Mucosa of descending colon (tissue), 3 donors: ENCODE data around the gene DSCAML1. TPM values are rescaled to one million over a fixed set of nuclear protein-coding genes. Genes with fewer than 3 reads are reported as not detected.

Experiments
- ATAC-seq: fragments of 200-7000 bp; cut with Tn5 transposase; one replicate; pipeline ENCODE4 v1.9.1; 2020; ENCODE audit warnings: mild to moderate bottlenecking, moderate library complexity
- DNase-seq, 3 donors: peaks; one replicate each; pipeline ENCODE4 v3.0.0-alpha.2; 2020
- H3K36me3 ChIP-seq: fragments of 200-600 bp; one replicate; pipeline ENCODE4 v1.8.0; 2021; ENCODE audit warnings: low read depth, mild to moderate bottlenecking
- H3K4me1 ChIP-seq: fragments of 200-600 bp; one replicate; pipeline ENCODE4 v1.8.0; 2021; ENCODE audit warnings: low read depth, mild to moderate bottlenecking
- H3K4me3 ChIP-seq: fragments of 200-600 bp; one replicate; pipeline ENCODE4 v1.8.0; 2021; ENCODE audit warnings: mild to moderate bottlenecking
- H3K9me3 ChIP-seq: fragments of 200-600 bp; one replicate; pipeline ENCODE4 v1.8.0; 2021; ENCODE audit warnings: mild to moderate bottlenecking
- intact Hi-C, 2 donors: fragments of 100-400 bp; cut with DNase I in 1 of 2; cut with micrococcal nuclease in 1 of 2; formaldehyde crosslinking; loops; one replicate each; pipeline versions ENCODE4 v1.11.0 to v1.11.1; 2022; cut with DNase I, micrococcal nuclease
- total RNA-seq, 3 donors: library from RNA; stranded (reverse); fragmentation: NEBNext Ultra II Directional in 2 of 3; extraction: Animal tissue kit (Norgen Biotek cat#: 25700) in 2 of 3; gene quantifications; one replicate each; pipeline versions ENCODE4 v1.2.1 to v1.2.4, GENCODE V29; 2021 to 2023
- TF ChIP-seq, protein P1 (sequence below): fragments of 200-600 bp; IDR thresholded peaks from one replicate; pipeline ENCODE4 v1.8.0; 2022; ENCODE audit warnings: antibody characterized with exemption, mild to moderate bottlenecking
- donor health status: DM: no; HTN: no; CAD: no; lungs with moderate emphysema.
- donor health status: DM: no; HTN: no; CAD: no.
- donor health status: DM: no; HTN: yes; CAD: no.

The DSCAML1 gene
- total RNA-seq, 3 donors from 2014 or later: 5.0 to 5.5 (median 5.3) TPM

DNA sequence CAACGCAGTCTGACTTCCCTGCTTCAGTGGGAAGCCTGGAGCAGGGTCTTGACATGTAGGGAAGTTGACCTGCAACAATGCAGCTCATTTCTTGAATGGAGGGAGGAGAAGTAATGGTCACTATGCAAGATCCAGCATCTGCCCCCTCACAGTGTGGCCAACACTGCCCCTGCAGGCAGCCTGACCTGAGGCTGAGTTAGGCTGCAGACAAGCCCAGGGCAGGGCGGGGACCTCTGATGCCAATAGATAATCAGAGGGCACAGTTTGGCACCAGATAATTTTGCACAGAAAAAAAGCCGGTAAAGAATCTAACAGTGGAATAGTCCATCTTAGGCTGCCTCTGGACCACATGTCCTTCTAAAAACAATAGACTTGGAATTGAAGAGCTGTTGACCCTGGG lies 182.3 kb downstream of the DSCAML1 start:
- DNase-seq (no peak), ATAC-seq (no peak)
- TF ChIP-seq, protein P1, sequence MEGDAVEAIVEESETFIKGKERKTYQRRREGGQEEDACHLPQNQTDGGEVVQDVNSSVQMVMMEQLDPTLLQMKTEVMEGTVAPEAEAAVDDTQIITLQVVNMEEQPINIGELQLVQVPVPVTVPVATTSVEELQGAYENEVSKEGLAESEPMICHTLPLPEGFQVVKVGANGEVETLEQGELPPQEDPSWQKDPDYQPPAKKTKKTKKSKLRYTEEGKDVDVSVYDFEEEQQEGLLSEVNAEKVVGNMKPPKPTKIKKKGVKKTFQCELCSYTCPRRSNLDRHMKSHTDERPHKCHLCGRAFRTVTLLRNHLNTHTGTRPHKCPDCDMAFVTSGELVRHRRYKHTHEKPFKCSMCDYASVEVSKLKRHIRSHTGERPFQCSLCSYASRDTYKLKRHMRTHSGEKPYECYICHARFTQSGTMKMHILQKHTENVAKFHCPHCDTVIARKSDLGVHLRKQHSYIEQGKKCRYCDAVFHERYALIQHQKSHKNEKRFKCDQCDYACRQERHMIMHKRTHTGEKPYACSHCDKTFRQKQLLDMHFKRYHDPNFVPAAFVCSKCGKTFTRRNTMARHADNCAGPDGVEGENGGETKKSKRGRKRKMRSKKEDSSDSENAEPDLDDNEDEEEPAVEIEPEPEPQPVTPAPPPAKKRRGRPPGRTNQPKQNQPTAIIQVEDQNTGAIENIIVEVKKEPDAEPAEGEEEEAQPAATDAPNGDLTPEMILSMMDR: no peak
- H3K9me3 ChIP-seq: no peaks in the 10 kb centered on the region
- no peak overlapping the region for H3K4me3 ChIP-seq
- intact Hi-C loops: no loop called here
- no peaks in the 10 kb centered on the region for H3K4me1 ChIP-seq
- H3K36me3 ChIP-seq: no peaks in the 10 kb centered on the region

DNA sequence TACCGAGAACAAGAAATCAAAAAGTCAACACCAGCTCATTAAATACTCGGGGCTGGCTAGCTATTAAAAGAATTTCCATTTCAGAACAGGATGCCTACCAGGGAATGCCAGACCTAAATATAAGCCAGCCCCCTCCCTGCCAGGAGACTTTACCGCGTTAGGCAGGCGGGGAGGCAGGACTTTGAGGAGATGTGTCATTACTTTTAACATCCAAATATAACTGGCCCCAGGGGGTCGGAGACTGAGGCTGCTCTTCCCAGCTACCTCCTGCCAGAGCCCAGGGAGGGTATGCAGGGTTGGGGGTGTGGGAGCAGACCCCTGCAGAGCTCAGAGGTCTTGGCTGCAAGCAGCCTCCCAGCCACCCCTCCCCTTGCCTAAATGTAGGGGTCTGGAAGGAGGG lies 183.5 kb downstream of the DSCAML1 start:
- Histone ChIP-seq H3K9me3 (no peaks in the 10 kb centered on the region), H3K4me1 (no peaks in the 10 kb centered on the region), H3K36me3 (no peaks in the 10 kb centered on the region), H3K4me3 (no peak overlapping the region)
- DNase-seq (no peak), ATAC-seq (no peak)
- TF ChIP-seq, protein P1: no peak
- intact Hi-C loops: no loop called here

DNA sequence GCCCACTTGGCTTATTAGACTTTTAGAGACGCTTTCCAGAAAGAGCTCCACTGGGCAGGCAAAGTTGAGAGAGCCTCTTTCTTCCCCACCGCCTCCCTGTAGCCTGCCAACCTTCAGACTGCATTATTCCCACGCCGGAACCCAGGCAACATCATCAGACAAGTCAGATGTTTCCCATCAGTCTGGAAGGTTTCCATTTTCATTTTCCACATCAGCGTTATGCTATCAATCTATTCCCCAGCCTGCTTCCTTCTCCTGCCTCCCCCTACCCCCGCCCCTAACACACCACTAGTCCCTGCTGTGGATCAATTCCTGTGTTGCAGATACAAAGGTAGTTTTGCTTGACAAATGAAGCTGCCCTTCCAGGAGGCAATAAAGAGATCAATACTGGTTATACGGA lies 184.8 kb downstream of the DSCAML1 start:
- no peaks in the 10 kb centered on the region for H3K9me3 ChIP-seq
- ATAC-seq: no peak

DNA sequence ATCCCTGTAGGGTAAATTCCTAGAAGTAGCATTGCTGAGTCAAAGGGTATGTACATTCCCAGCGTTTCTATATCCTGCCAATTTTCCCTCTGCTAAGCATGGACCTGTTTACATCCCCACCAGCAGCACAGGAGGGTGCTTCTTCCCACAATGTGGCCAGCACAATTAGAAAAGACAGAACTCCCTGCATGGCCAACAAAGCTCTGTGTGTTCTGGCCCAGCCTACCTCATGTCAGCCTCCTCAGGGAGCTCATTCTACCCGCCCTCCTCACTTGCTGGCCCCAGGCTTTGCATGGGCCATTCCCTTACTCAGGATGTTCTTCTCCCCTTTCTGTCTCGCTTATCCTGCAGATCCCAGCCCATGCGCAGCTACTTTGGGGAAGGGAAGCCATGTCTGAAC lies 186.1 kb downstream of the DSCAML1 start:
- ATAC-seq (no peak), DNase-seq (no peak)
- Histone ChIP-seq H3K4me3 (no peak overlapping the region), H3K36me3 (no peaks in the 10 kb centered on the region), H3K4me1 (no peaks in the 10 kb centered on the region), H3K9me3 (no peaks in the 10 kb centered on the region)
- intact Hi-C loops: no loop called here
- TF ChIP-seq, protein P1: no peak

More for the DNA sequence above, 184.8 kb downstream of the DSCAML1 start:
- intact Hi-C loops: no loop called here
- H3K4me1 ChIP-seq: no peaks in the 10 kb centered on the region
- no peak for DNase-seq
- no peaks in the 10 kb centered on the region for H3K36me3 ChIP-seq
- TF ChIP-seq, protein P1: no peak
- H3K4me3 ChIP-seq: no peak overlapping the region

DNA sequence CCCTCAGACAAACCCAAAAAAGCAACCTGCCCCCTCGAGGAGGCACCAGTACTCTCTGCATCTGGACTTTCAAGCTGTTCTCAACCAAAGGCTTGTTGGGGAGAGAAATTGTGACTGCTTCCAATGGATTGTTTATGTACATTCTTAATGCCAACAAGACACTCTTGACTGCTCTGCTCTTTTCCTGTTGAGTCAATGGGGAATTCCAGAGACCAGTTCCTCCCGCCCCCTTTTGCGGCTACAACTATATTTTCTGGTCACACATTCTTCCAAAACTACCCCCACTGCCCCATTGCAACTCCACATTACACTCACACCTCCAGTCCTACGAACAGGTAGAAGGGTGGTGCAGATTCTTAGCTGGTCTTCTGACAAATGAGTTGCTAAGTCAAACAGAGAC lies 187.0 kb downstream of the DSCAML1 start:
- intact Hi-C loops: no loop called here
- H3K4me1 ChIP-seq: no peaks in the 10 kb centered on the region
- no peak for DNase-seq
- no peak for ATAC-seq
- no peak overlapping the region for H3K4me3 ChIP-seq
- TF ChIP-seq, protein P1: no peak
- no peaks in the 10 kb centered on the region for H3K9me3 ChIP-seq
- no peaks in the 10 kb centered on the region for H3K36me3 ChIP-seq

DNA sequence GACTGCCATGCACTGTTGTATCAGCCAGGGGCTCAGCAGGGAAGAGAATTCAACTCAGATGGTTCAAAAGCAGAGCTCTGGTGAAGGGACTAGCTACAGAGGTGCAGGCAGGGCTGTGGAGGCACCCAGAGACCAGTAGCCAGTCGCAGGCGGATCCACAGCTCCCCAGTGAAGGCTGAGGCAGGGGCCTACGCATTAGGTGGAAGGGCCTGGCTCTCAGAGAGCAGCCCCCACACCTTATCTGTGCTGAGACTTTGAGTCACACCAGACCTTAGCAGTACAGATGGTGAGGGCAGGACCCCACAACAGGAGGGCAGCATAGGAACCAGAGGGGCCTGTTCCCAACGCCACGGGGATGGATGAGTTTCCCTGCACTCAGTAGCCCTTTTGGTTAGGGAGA lies 189.6 kb downstream of the DSCAML1 start:
- no peaks in the 10 kb centered on the region for H3K4me1 ChIP-seq
- H3K4me3 ChIP-seq: no peak overlapping the region
- ATAC-seq (no peak), DNase-seq (no peak)
- intact Hi-C loops: no loop called here
- TF ChIP-seq, protein P1: no peak
- no peaks in the 10 kb centered on the region for H3K36me3 ChIP-seq
- no peaks in the 10 kb centered on the region for H3K9me3 ChIP-seq
